GM18505 (cell line): Measurements from ENCODE around the gene TSPAN3.
A peak's percentile ranks its signal among the peaks of the same experiment; 100 is the strongest.

Experiments
- ATAC-seq: cut with Tn5 transposase; IDR thresholded peaks from one replicate; pipeline ENCODE4 v1.9.1; 2021; ENCODE audit not compliant: unreplicated experiment
- POLR2A ChIP-seq: IDR thresholded peaks from 4 replicates; pipeline ENCODE4 v1.6.1; 2011; ENCODE audit warnings: borderline replicate concordance; ENCODE audit not compliant: insufficient read depth, insufficient read length; ENCODE audit errors: extremely low read depth

Gene TSPAN3

GRCh38 chr15:77024273-77025082 lies 46.4 kb downstream of the TSPAN3 start:
- ATAC-seq = no peak
- TF ChIP-seq POLR2A = no peak

GRCh38 chr15:77023576-77024272 lies 47.2 kb downstream of the TSPAN3 start:
- no peak for ATAC-seq
- TF ChIP-seq POLR2A = no peak

- no peak for TF ChIP-seq POLR2A
- no peak for ATAC-seq
These were observed 48.0 kb downstream of the TSPAN3 start for GRCh38 chr15:77022646-77023575.

GRCh38 chr15:77021803-77022381 lies 49.0 kb downstream of the TSPAN3 start:
- TF ChIP-seq POLR2A = no peak

GRCh38 chr15:77021088-77021481 lies 49.8 kb downstream of the TSPAN3 start:
- no peak for TF ChIP-seq POLR2A

More at GRCh38 chr15:77021803-77022381, 49.0 kb downstream of the TSPAN3 start:
- ATAC-seq = no peak

GRCh38 chr15:77020348-77021087 lies 50.4 kb downstream of the TSPAN3 start:
- TF ChIP-seq POLR2A = no peak

More at GRCh38 chr15:77021088-77021481, 49.8 kb downstream of the TSPAN3 start:
- ATAC-seq = no peak

GRCh38 chr15:77019521-77020331 lies 51.2 kb downstream of the TSPAN3 start:
- no peak for ATAC-seq
- TF ChIP-seq POLR2A = peak; percentile 22

More at GRCh38 chr15:77020348-77021087, 50.4 kb downstream of the TSPAN3 start:
- no peak for ATAC-seq

- TF ChIP-seq POLR2A = no peak
- no peak for ATAC-seq
These were observed 52.0 kb downstream of the TSPAN3 start for GRCh38 chr15:77018796-77019505.

GRCh38 chr15:77017761-77018720 lies 52.9 kb downstream of the TSPAN3 start:
- TF ChIP-seq POLR2A = no peak
- ATAC-seq = no peak
